IMR-90 (cell line): ENCODE results near the gene TMEM176B. TPM values are rescaled to one million over a fixed set of nuclear protein-coding genes. Genes with fewer than 3 reads are reported as not detected.

Experiments used
- ATAC-seq: fragments of 200-7000 bp; cut with Tn5 transposase; 2 replicates; pipeline ENCODE4 v1.9.1; 2020; ENCODE audit warnings: low read depth, mild to moderate bottlenecking, moderate library complexity
- BruUV-seq: library from RNA; stranded (reverse); fragments of 400-500 nt; replicated peaks from 2 replicates; lab custom pipeline; 2021; lab: Mats Ljungman, UMichigan
- CTCF ChIA-PET: fragments of 300-600 bp; formaldehyde crosslinking; extraction: SDS; loops from one replicate; lab custom pipeline; 2021; ENCODE audit warnings: antibody characterized with exemption; lab: Yijun Ruan, JAX
- POLR2A ChIA-PET: fragments of 300-600 bp; sonication (Branson Sonifier 250); formaldehyde crosslinking; loops from one replicate; lab custom pipeline; 2022; ENCODE audit warnings: antibody characterized with exemption; ENCODE audit not compliant: unreplicated experiment; lab: Charles Lee
- DNase-seq: peaks from one replicate; pipeline ENCODE4 v3.0.0; 2013
- H2AFZ ChIP-seq: replicated peaks from 2 replicates; pipeline ENCODE3; 2013; ENCODE audit warnings: low read length, mild to moderate bottlenecking; ENCODE audit not compliant: poor library complexity
- H2AK5ac ChIP-seq: 2 replicates; pipeline ENCODE4 v1.6.1; 2013; ENCODE audit warnings: low read depth, low read length, inconsistent platforms
- H2AK9ac ChIP-seq: replicated peaks from 2 replicates; pipeline ENCODE3; 2013; ENCODE audit warnings: mild to moderate bottlenecking, low read depth, low read length, moderate library complexity; ENCODE audit not compliant: poor library complexity
- H2BK120ac ChIP-seq: 2 replicates; pipeline ENCODE4 v1.6.1; 2013; ENCODE audit warnings: low read depth, low read length, inconsistent platforms
- H2BK15ac ChIP-seq: 3 replicates; pipeline ENCODE4 v1.6.1; 2013; ENCODE audit warnings: low read depth, low read length, inconsistent platforms
- H2BK20ac ChIP-seq: 2 replicates; pipeline ENCODE4 v1.6.1; 2013; ENCODE audit warnings: low read depth, mild to moderate bottlenecking, inconsistent platforms, low read length, moderate library complexity
- H2BK5ac ChIP-seq: 2 replicates; pipeline ENCODE4 v1.6.1; 2013; ENCODE audit warnings: mild to moderate bottlenecking, low read depth, low read length, inconsistent platforms; ENCODE audit not compliant: poor library complexity, severe bottlenecking
- H3K14ac ChIP-seq: replicated peaks from 2 replicates; pipeline ENCODE4 v1.6.1; 2013; ENCODE audit warnings: low read depth, low read length, inconsistent platforms
- H3K18ac ChIP-seq: 2 replicates; pipeline ENCODE4 v1.6.1; 2013; ENCODE audit warnings: low read depth, low read length, control low read depth
- H3K23ac ChIP-seq: 2 replicates; pipeline ENCODE4 v1.6.1; 2013; ENCODE audit warnings: low read depth, low read length, inconsistent platforms
- H3K27ac ChIP-seq: 2 replicates; pipeline ENCODE4 v1.5.1; 2013; ENCODE audit warnings: mild to moderate bottlenecking, control low read depth, low read length; ENCODE audit not compliant: insufficient read depth
- H3K27me3 ChIP-seq: 2 replicates; pipeline ENCODE4 v1.6.1; 2013; ENCODE audit warnings: low read length; ENCODE audit not compliant: control insufficient read depth, insufficient read depth
- H3K36me3 ChIP-seq: 2 replicates; pipeline ENCODE4 v1.6.1; 2013; ENCODE audit warnings: low read length, mixed read lengths; ENCODE audit not compliant: control insufficient read depth, insufficient read depth
- H3K4ac ChIP-seq: 2 replicates; pipeline ENCODE4 v1.6.1; 2013; ENCODE audit warnings: low read depth, low read length, inconsistent platforms
- H3K4me1 ChIP-seq: 2 replicates; pipeline ENCODE4 v1.6.1; 2013; ENCODE audit warnings: low read length, mixed read lengths; ENCODE audit not compliant: control insufficient read depth, insufficient read depth
- H3K4me2 ChIP-seq: 2 replicates; pipeline ENCODE4 v1.6.1; 2013; ENCODE audit warnings: low read depth, mild to moderate bottlenecking, control low read depth, low read length, moderate library complexity
- H3K4me3 ChIP-seq: 2 replicates; pipeline ENCODE4 v1.5.1; 2013; ENCODE audit warnings: low read depth, mild to moderate bottlenecking, control low read depth, low read length, moderate library complexity; ENCODE audit not compliant: insufficient read depth
- H3K56ac ChIP-seq: 2 replicates; pipeline ENCODE4 v1.6.1; 2013; ENCODE audit warnings: low read length, inconsistent platforms; ENCODE audit not compliant: insufficient read depth; ENCODE audit errors: extremely low read depth
- H3K79me1 ChIP-seq, 2 experiments: 2 replicates each; pipeline ENCODE4 v1.6.1; 2013; ENCODE audit warnings: low read length in 2 of 2, inconsistent platforms in 1 of 2, low read depth in 1 of 2
- H3K9ac ChIP-seq: 2 replicates; pipeline ENCODE4 v1.6.1; 2013; ENCODE audit warnings: low read depth, low read length, control low read depth
- H3K9me1 ChIP-seq: 2 replicates; pipeline ENCODE4 v1.6.1; 2013; ENCODE audit warnings: low read length, inconsistent platforms; ENCODE audit not compliant: insufficient read depth
- H3K9me3 ChIP-seq: 2 replicates; pipeline ENCODE4 v1.6.1; 2013; ENCODE audit warnings: low read length; ENCODE audit not compliant: control insufficient read depth, insufficient read depth
- H4K20me1 ChIP-seq: 2 replicates; pipeline ENCODE4 v1.6.1; 2013; ENCODE audit warnings: low read length, inconsistent platforms; ENCODE audit not compliant: insufficient read depth
- H4K5ac ChIP-seq: 2 replicates; pipeline ENCODE4 v1.6.1; 2013; ENCODE audit warnings: mild to moderate bottlenecking, low read depth, low read length, control low read depth
- H4K8ac ChIP-seq, 2 experiments: 2 replicates each; pipeline ENCODE4 v1.6.1; 2013; ENCODE audit warnings: low read depth in 2 of 2, low read length in 2 of 2, control low read depth in 1 of 2, inconsistent platforms in 1 of 2
- H4K91ac ChIP-seq: 2 replicates; pipeline ENCODE4 v1.6.1; 2013; ENCODE audit warnings: low read depth, low read length, inconsistent platforms; ENCODE audit not compliant: insufficient read depth
- BHLHE40 ChIP-seq: fragments of 150-350 bp; IDR thresholded peaks from 2 replicates; pipeline ENCODE4 v1.6.1; 2016; ENCODE audit warnings: mild to moderate bottlenecking, low read depth, low read length
- CEBPB ChIP-seq: IDR thresholded peaks from 2 replicates; pipeline ENCODE4 v1.6.1; 2012; ENCODE audit warnings: low read depth, low read length, improper control_type of control experiment
- CTCF ChIP-seq: conservative IDR thresholded peaks from 2 replicates; pipeline ENCODE4 v1.5.1; 2012; ENCODE audit warnings: mild to moderate bottlenecking, low read depth, low read length, improper control_type of control experiment
- ELK1 ChIP-seq: fragments of 150-350 bp; IDR thresholded peaks from 2 replicates; pipeline ENCODE4 v1.6.1; 2016; ENCODE audit warnings: low read depth, mild to moderate bottlenecking, low read length, moderate library complexity, borderline replicate concordance
- FOS ChIP-seq: fragments of 150-350 bp; IDR thresholded peaks from 2 replicates; pipeline ENCODE4 v1.6.1; 2016; ENCODE audit warnings: low read depth, low read length
- MAFK ChIP-seq: IDR thresholded peaks from 2 replicates; pipeline ENCODE4 v1.6.1; 2012; ENCODE audit warnings: low read depth, low read length, improper control_type of control experiment
- MAZ ChIP-seq: IDR thresholded peaks from 2 replicates; pipeline ENCODE4 v1.6.1; 2012; ENCODE audit warnings: low read depth, mild to moderate bottlenecking, low read length, improper control_type of control experiment, moderate library complexity, borderline replicate concordance
- MXI1 ChIP-seq: IDR thresholded peaks from 2 replicates; pipeline ENCODE4 v1.6.1; 2012; ENCODE audit warnings: low read depth, mild to moderate bottlenecking, low read length, moderate library complexity, borderline replicate concordance
- NFE2L2 ChIP-seq: fragments of 150-350 bp; IDR thresholded peaks from 2 replicates; pipeline ENCODE4 v1.6.1; 2016; ENCODE audit warnings: low read depth, mild to moderate bottlenecking, low read length
- POLR2A ChIP-seq: IDR thresholded peaks from 2 replicates; pipeline ENCODE4 v1.6.1; 2012; ENCODE audit warnings: mild to moderate bottlenecking, low read depth, low read length
- RAD21 ChIP-seq: IDR thresholded peaks from 2 replicates; pipeline ENCODE4 v1.6.1; 2012; ENCODE audit warnings: low read length, improper control_type of control experiment
- RCOR1 ChIP-seq: IDR thresholded peaks from 2 replicates; pipeline ENCODE4 v1.6.1; 2012; ENCODE audit warnings: mild to moderate bottlenecking, low read length, improper control_type of control experiment; ENCODE audit not compliant: insufficient replicate concordance
- RFX5 ChIP-seq: IDR thresholded peaks from 2 replicates; pipeline ENCODE4 v1.8.0; 2012; ENCODE audit warnings: low read depth, mild to moderate bottlenecking, low read length, moderate library complexity
- SMC3 ChIP-seq: fragments of 150-350 bp; IDR thresholded peaks from 2 replicates; pipeline ENCODE4 v1.6.1; 2016; ENCODE audit warnings: low read depth, mild to moderate bottlenecking, antibody characterized with exemption, low read length, moderate library complexity
- USF2 ChIP-seq: fragments of 150-350 bp; IDR thresholded peaks from 2 replicates; pipeline ENCODE4 v1.6.1; 2017; ENCODE audit warnings: mild to moderate bottlenecking, antibody characterized with exemption, low read length, low read depth
- WGBS, 2 experiments: methylation state at CpG; one replicate each; pipeline versions ENCODE4 v1.1.5 to v1.1.7; 2013; ENCODE audit warnings: missing lambda C conversion rate in 2 of 2; ENCODE audit not compliant: insufficient read length in 1 of 2; ENCODE audit errors: extremely low coverage in 2 of 2; 5-methylcytosine and 5-hydroxymethylcytosine counted together
- dilution Hi-C: fragments of 300-500 bp; cut with HindIII; formaldehyde crosslinking; loops from one replicate; pipeline ENCODE4 v1.14.3; 2018; ENCODE audit warnings: low sequenced_read_pairs; ENCODE audit not compliant: unreplicated experiment
- in situ Hi-C: fragments of 300-500 bp; cut with MboI; formaldehyde crosslinking; loops from 3 replicates; pipeline ENCODE4 v1.14.3; 2019; ENCODE audit warnings: low sequenced_read_pairs, inconsistent platforms, mixed read lengths
- intact Hi-C: fragments of 100-400 bp; cut with micrococcal nuclease; formaldehyde crosslinking; loops from 2 replicates; pipeline ENCODE4 v1.10.0; 2022
- polyA plus RNA-seq, 3 experiments: library from polyadenylated mRNA; depleted of rRNA; stranded (reverse); fragments of >200 nt; gene quantifications; 2 replicates each; pipeline ENCODE4 v1.2.3, GENCODE V29; 2012; ENCODE audit warnings: low replicate concordance in 1 of 3
- total RNA-seq: library from RNA; depleted of rRNA; stranded (reverse); fragments of >200 nt; gene quantifications from 2 replicates; pipeline ENCODE4 v1.2.3, GENCODE V29; 2012

TMEM176B gene
- total and polyA plus RNA-seq, 2 of the 4 experiments (the other 2 are of a cell fraction): not detected

GRCh38 chr7:150801946-150802771 is 2.0 kb upstream of the TMEM176B start:
- ChIA-PET CTCF (no interaction called here), POLR2A (no interaction called here)
- dilution Hi-C loops (no loop called here), intact Hi-C loops (no loop called here), in situ Hi-C loops (no loop called here)
- Histone ChIP-seq H2BK20ac (no peak overlapping the region), H3K4me2 (no peak overlapping the region), H2AFZ (no peak overlapping the region), H3K56ac (no peak overlapping the region), H4K5ac (no peak overlapping the region), H3K27me3 (peaks cover 29% of the 10 kb centered on the region), H3K36me3 (peaks cover 3% of the 10 kb centered on the region; the same call in 1 of the 2 replicates), H3K9me3 (peaks cover 11% of the 10 kb centered on the region), H2BK120ac (no peak overlapping the region), H3K4me3 (no peak overlapping the region), H3K9ac (no peak overlapping the region), H3K23ac (no peak overlapping the region), H2AK9ac (no peak overlapping the region), H3K14ac (no peak overlapping the region), H2AK5ac (no peak overlapping the region), H4K8ac (no peak overlapping the region), H2BK15ac (no peak overlapping the region), H4K20me1 (no peaks in the 10 kb centered on the region), H3K79me1 (no peaks in the 10 kb centered on the region), H2BK5ac (no peak overlapping the region), H3K9me1 (no peaks in the 10 kb centered on the region), H3K4me1 (no peaks in the 10 kb centered on the region), H3K27ac (no peak overlapping the region), H3K18ac (no peak overlapping the region; the same call in 1 of the 2 replicates), H3K4ac (no peak overlapping the region), H4K91ac (no peak overlapping the region)
- TF ChIP-seq MAFK (no peak), MAZ (no peak), NFE2L2 (no peak), MXI1 (no peak), SMC3 (no peak), CTCF (no peak), FOS (no peak), RAD21 (no peak), RFX5 (no peak), ELK1 (no peak), RCOR1 (no peak), POLR2A (no peak), BHLHE40 (no peak), USF2 (no peak), CEBPB (no peak)
- WGBS, 2 experiments: 70% methylated on average over 2 of the region's 12 CpGs; no CpG with 5 or more reads in 1 of the 2 experiments
- BruUV-seq: no TSS peak
- ATAC-seq (no peak), DNase-seq (no peak)
